NCI-H2107 treated with DMSO at 0.1 percent for 48 hours (cell line): Measurements from ENCODE around the gene YWHAG.
"Not testable (repeated sequence)": the region's sequence is repeated elsewhere in the genome, so short reads cannot be mapped to it uniquely, and the experiment has no call there.

Experiments used
- DNase-seq: peaks from one replicate; lab custom pipeline; 2025; ENCODE audit not compliant: unreplicated experiment; lab: John Stamatoyannopoulos, UW

The YWHAG gene

GRCh38 chr7:76358481-76359110 is at the start of gene YWHAG:
YWHAG (minus strand) TSS chr7:76358991; CDS start chr7:76358808, 183 bp downstream.
- peak; percentile 76 for DNase-seq

GRCh38 chr7:76408121-76408560 is 49.4 kb upstream of the YWHAG start:
- no peak for DNase-seq

- no peak for DNase-seq
Observed at GRCh38 chr7:76407718-76408117, 48.9 kb upstream of the YWHAG start.

GRCh38 chr7:76405738-76406137 is 46.9 kb upstream of the YWHAG start:
- no peak for DNase-seq

- no peak for DNase-seq
Observed at GRCh38 chr7:76403780-76404494, 45.1 kb upstream of the YWHAG start.

GRCh38 chr7:76403097-76403496 is 44.3 kb upstream of the YWHAG start:
- not testable (repeated sequence) for DNase-seq

GRCh38 chr7:76400248-76400647 is 41.5 kb upstream of the YWHAG start:
- no peak for DNase-seq

GRCh38 chr7:76397409-76398183 is 38.8 kb upstream of the YWHAG start:
- DNase-seq: peak; percentile 14

GRCh38 chr7:76396864-76397263 is 38.1 kb upstream of the YWHAG start:
- DNase-seq: no peak

- no peak for DNase-seq
Observed at GRCh38 chr7:76395965-76396726, 37.4 kb upstream of the YWHAG start.

- DNase-seq: not testable (repeated sequence)
Observed at GRCh38 chr7:76395605-76395964, 36.8 kb upstream of the YWHAG start.

- DNase-seq: no peak
Observed at GRCh38 chr7:76394957-76395356, 36.2 kb upstream of the YWHAG start.

- DNase-seq: peak; percentile 84
Observed at GRCh38 chr7:76393116-76394031, 34.6 kb upstream of the YWHAG start.

- no peak for DNase-seq
Observed at GRCh38 chr7:76392531-76393115, 33.8 kb upstream of the YWHAG start.

- no peak for DNase-seq
Observed at GRCh38 chr7:76390092-76390491, 31.3 kb upstream of the YWHAG start.

- not testable (repeated sequence) for DNase-seq
Observed at GRCh38 chr7:76387789-76388188, 29.0 kb upstream of the YWHAG start.

- DNase-seq: no peak
Observed at GRCh38 chr7:76386691-76387260, 28.0 kb upstream of the YWHAG start.

- no peak for DNase-seq
Observed at GRCh38 chr7:76383089-76383944, 24.5 kb upstream of the YWHAG start.
